ENCODE results near the gene TIFAB.

TIFAB gene

DNA sequence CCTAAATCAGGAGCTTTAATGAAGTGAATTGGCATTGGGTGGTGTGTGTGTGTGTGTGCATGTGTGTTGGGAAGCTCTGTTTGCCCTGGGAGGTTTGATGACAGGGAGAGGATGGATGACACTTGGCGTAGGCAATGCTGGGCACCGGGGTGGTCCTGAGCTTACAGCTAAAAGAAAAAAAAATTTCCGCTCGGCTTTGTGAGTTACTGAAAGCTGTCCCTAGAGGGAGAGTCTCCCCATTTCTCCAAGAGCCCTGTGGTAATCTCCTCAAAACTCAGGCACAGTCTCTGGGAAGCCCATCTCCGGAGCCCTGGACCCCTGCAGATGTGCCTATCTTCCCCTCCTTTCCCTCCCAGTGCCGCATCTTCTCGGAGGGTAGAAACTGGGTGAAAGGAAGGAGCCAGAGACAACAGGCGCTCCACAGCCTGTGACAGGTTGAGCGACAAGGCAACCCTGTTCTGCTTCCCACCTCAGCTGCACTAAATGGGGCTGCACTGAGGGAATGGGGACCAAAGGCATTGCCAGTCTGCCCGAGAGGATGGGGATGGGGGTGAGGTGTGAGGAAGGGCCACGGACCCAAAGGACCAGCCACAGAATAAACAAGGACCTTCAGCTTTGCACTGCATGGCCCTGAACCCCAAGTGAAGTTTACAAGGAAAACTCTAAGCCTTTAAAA, 35.8 kb upstream of the TIFAB start:
- no peak for TF ChIP-seq CTCF (IDR thresholded peaks at IDR 0.05; ENCODE audit: low read depth, low read length)
- no peak overlapping the region for H3K4me3 ChIP-seq (ENCODE audit: low read depth, low read length)
- no peak for DNase-seq (ENCODE audit: low read depth, low spot score)
- in situ Hi-C loops (cut with HindIII; ENCODE audit: low sequenced_read_pairs), result no loop called here

GRCh38 chr5:135487037-135487395, 34.9 kb upstream of the TIFAB start:
- no peak for TF ChIP-seq CTCF (IDR thresholded peaks at IDR 0.05; ENCODE audit: low read depth, low read length)
- in situ Hi-C loops (cut with HindIII; ENCODE audit: low sequenced_read_pairs), result no loop called here
- no peak for DNase-seq (ENCODE audit: low read depth, low spot score)

GRCh38 chr5:135486131-135487036, 34.2 kb upstream of the TIFAB start:
- TF ChIP-seq CTCF (IDR thresholded peaks at IDR 0.05; ENCODE audit: low read depth, low read length), result no peak
- in situ Hi-C loops (cut with HindIII; ENCODE audit: low sequenced_read_pairs), result no loop called here

More at GRCh38 chr5:135487037-135487395, 34.9 kb upstream of the TIFAB start:
- H3K4me3 ChIP-seq (ENCODE audit: low read depth, low read length), result no peak overlapping the region

DNA sequence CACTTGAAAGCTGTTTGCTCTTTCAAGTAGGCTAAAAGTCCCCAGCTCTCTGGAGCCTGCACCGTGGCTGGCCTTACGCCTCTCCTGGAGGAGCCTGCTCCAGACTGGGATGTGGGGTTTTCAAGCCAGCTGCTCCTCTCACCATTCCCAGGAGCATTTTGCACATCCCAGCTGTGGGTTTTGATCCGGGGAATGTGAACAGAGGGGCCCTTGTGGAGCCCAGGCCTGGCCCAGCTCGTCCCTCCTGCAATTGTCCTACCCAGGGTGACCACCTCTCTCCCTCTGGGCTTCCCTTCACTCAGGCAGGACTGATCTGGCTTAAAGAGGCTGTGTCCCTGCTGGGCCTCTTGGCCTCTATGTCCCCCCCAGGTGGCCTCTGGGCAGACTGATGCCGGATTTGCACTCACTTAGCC, 32.5 kb upstream of the TIFAB start:
- TF ChIP-seq CTCF (IDR thresholded peaks at IDR 0.05; ENCODE audit: low read depth, low read length), result no peak
- in situ Hi-C loops (cut with HindIII; ENCODE audit: low sequenced_read_pairs), result no loop called here
- no peak for DNase-seq (ENCODE audit: low read depth, low spot score)
- no peak overlapping the region for H3K4me3 ChIP-seq (ENCODE audit: low read depth, low read length)

More at GRCh38 chr5:135486131-135487036, 34.2 kb upstream of the TIFAB start:
- H3K4me3 ChIP-seq (ENCODE audit: low read depth, low read length), result no peak overlapping the region
- DNase-seq (ENCODE audit: low read depth, low spot score), result no peak

DNA sequence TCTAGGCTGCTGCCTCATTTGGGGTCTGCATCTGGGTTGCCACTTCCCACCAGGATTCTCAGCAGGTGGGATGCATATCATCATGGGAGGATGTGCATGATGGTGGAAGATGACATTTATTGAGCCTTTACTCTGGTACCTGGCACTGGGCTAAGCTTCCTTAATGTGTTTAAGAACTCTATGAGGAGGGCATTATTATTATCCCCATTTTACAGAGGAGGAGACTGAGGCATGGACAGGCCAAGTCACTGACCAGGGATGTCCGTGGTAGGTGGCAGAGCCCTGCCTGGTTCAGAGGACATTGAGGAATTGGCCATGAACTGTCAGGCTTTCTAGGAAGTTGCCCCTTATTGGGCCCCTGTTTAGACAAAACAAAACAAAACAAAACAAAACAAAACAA, 31.1 kb upstream of the TIFAB start:
- H3K4me3 ChIP-seq (ENCODE audit: low read depth, low read length), result no peak overlapping the region
- TF ChIP-seq CTCF (IDR thresholded peaks at IDR 0.05; ENCODE audit: low read depth, low read length), result no peak
- in situ Hi-C loops (cut with HindIII; ENCODE audit: low sequenced_read_pairs), result no loop called here
- no peak for DNase-seq (ENCODE audit: low read depth, low spot score)

DNA sequence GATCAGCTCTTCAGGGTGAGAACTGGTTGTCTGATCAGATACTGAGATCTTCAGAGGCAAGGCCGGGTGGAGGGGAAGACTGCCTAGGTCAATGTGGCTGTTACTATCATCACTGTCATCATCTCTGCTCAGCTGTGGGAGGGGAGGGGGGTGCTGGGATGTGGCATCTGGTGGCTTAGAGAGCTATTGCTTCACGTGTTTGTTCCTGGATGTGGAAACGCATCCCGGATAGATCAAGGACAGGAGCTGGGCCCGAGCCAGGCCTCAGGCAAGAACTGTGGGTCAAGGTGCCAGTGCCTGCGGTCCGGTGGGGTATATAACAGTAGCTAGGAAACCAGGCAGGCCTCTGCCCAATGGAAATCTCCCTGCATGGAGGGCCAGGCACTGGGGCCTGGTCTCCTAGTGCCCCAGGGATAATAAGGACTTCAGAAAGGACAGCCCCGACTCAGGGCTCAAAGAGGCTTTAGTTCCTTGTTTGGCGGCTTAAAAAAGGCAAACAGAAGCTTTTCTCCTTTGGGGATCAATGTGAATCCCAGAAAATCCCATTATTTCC, 30.3 kb upstream of the TIFAB start:
- H3K4me3 ChIP-seq (ENCODE audit: low read depth, low read length), result no peak overlapping the region
- in situ Hi-C loops (cut with HindIII; ENCODE audit: low sequenced_read_pairs), result no loop called here
- TF ChIP-seq CTCF (IDR thresholded peaks at IDR 0.05; ENCODE audit: low read depth, low read length), result no peak
- DNase-seq (ENCODE audit: low read depth, low spot score), result no peak

All from astrocyte of the spinal cord (primary cell).